ENCODE data around the gene BRSK1. TPM values are rescaled to one million over a fixed set of nuclear protein-coding genes. Genes with fewer than 3 reads are reported as not detected.

Gene BRSK1
- total and polyA plus RNA-seq, 2 of the 8 experiments (the other 6 are each of a cell fraction or from before 2014, with no cell fraction given), result 27.6 to 32.7 TPM

DNA sequence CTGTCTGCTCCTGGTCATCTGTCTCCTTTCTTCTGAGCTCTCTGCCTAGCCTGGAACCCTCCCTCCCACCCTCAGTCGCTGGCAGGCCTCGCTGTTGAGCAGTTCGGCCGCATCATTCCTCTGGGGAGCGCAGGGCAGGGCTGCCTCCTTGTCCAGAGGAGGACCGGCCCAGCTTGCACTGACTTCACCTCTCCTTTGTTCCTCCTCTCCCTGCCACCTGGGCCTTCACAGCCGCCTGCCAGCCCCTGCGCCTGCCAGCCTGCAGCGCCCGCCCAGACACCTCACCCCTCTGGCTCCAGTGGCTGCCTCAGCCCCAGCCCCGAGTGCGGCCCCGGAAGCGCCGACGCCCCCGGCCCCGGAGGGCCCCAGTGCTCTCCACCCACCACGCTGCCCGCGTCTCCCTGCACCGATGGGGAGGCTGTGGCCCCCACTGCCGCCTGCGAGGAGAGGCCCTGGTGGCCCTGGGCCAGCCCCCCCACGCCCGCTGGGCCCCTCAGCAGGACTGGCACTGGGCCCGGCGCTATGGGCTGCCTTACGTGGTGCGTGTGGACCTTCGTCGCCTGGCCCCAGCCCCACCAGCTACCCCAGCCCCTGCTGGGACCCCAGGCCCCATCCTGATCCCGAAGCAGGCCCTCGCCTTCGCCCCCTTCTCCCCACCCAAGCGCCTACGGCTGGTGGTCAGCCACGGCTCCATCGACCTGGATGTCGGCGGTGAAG is 63.1 kb downstream of the BRSK1 start:
- peaks cover 0 to 58% (median 19%) of the 10 kb centered on the region in 4 experiments; a peak in 4 of 8 replicates for H3K36me3 ChIP-seq (ENCODE audit: control insufficient read depth in 2 of 4, insufficient read depth in 4 of 4, low read length in 3 of 4)
- WGBS, 2 experiments (ENCODE audit: extremely low coverage in 1 of 2, insufficient coverage in 1 of 2, insufficient read length in 1 of 2, insufficient replicate concordance in 2 of 2, low coverage in 1 of 2, low lambda C conversion rate in 2 of 2, missing lambda C conversion rate in 1 of 2), result 86% methylated on average over 18 of the region's 41 CpGs; no CpG with 5 or more reads in 1 of the 2 experiments
- peak overlapping the region; percentile 21 for H4K5ac ChIP-seq (ENCODE audit: insufficient read length, low read depth, low read length)
- H3K23ac ChIP-seq (ENCODE audit: insufficient read length), result no peak overlapping the region
- no peak overlapping the region; the same call in 1 of the 2 replicates for H2BK15ac ChIP-seq (ENCODE audit: low read length)
- no peak overlapping the region for H2AK5ac ChIP-seq (ENCODE audit: low read depth, low read length)
- no peak overlapping the region for H2BK5ac ChIP-seq (ENCODE audit: low read depth, low read length)
- H3K79me2 ChIP-seq (ENCODE audit: control insufficient read depth in 1 of 2, insufficient read depth in 2 of 2, low read length in 2 of 2), result no peaks in the 10 kb centered on the region
- no peak overlapping the region for H3K56ac ChIP-seq (replicated peaks; ENCODE audit: insufficient read length, low read depth, low read length)
- ChIA-PET CTCF (ENCODE audit: partially characterized antibody) (interaction anchor here (0.6 to 2.9 kb wide), 5 partner anchors 10 to 77 kb away, joined by 3 to 11 read pairs (median 3); no protein-coding TSS in a partner anchor), POLR2A (ENCODE audit: partially characterized antibody) (interaction anchor here (0.6 to 7.9 kb wide), 12 partner anchors 8 to 156 kb away, joined by 3 to 58 read pairs (median 5); partner anchors contain the start of genes IL11, TMEM238 and UBE2S)
- no peak overlapping the region for H2BK12ac ChIP-seq (ENCODE audit: low read depth, low read length)
- H3K4me1 ChIP-seq (replicated peaks in 1 of 4; ENCODE audit: control insufficient read depth in 3 of 4, insufficient read depth in 4 of 4, low read length in 3 of 4), result peaks cover 11 to 38% (median 27%) of the 10 kb centered on the region in 4 experiments
- H3K9ac ChIP-seq (replicated peaks in 1 of 4; ENCODE audit: extremely low read depth in 1 of 4, low read depth in 3 of 4, low read length in 3 of 4), result no peak overlapping the region
- no peaks in the 10 kb centered on the region for H3K9me3 ChIP-seq (ENCODE audit: insufficient read depth in 2 of 2, low read depth in 1 of 2, low read length in 1 of 2)
- no peak for DNase-seq (ENCODE audit: low read depth in 1 of 2, low spot score in 2 of 2)
- 0 out of 2 replicates have a peak overlapping the region, but pooled peaks have one; percentile 32 for H4K8ac ChIP-seq (ENCODE audit: extremely low read depth, insufficient read depth, low read length)
- H3K4ac ChIP-seq (replicated peaks; ENCODE audit: insufficient read length, low read depth, low read length), result no peak overlapping the region
- H3K23me2 ChIP-seq (ENCODE audit: low read depth, low read length), result peaks cover 1% of the 10 kb centered on the region; the same call in 1 of the 2 replicates
- no peak overlapping the region for H2BK20ac ChIP-seq (ENCODE audit: low read length)
- H4K91ac ChIP-seq (replicated peaks; ENCODE audit: insufficient read length, low read length), result no peak overlapping the region
- H4K20me1 ChIP-seq (replicated peaks in 1 of 2; ENCODE audit: control insufficient read depth in 1 of 2, insufficient read depth in 2 of 2, low read length in 2 of 2), result peaks cover 0 to 2% of the 10 kb centered on the region in 2 experiments
- H3K79me1 ChIP-seq (ENCODE audit: low read depth, low read length), result no peaks in the 10 kb centered on the region; the same call in 1 of the 2 replicates
- no peak overlapping the region; the same call in 1 of the 2 replicates for H3K27ac ChIP-seq (ENCODE audit: low read depth, low read length)
- H3K4me2 ChIP-seq (ENCODE audit: insufficient read depth in 1 of 2, low read depth in 2 of 2, low read length in 2 of 2), result no peak overlapping the region
- H3K4me3 ChIP-seq (ENCODE audit: extremely low read depth in 1 of 4, insufficient read depth in 2 of 4, low read depth in 3 of 4, low read length in 4 of 4), result no peak overlapping the region
- no peak overlapping the region for H2BK120ac ChIP-seq (replicated peaks; ENCODE audit: low read depth, low read length)
- TF ChIP-seq TAF1 (IDR thresholded peaks at IDR 0.05; ENCODE audit: low read depth, low read length), result no peak
- TF ChIP-seq TBP (IDR thresholded peaks at IDR 0.05; ENCODE audit: low read depth, low read length), result no peak
- no peak for TF ChIP-seq POLR2A (IDR thresholded peaks at IDR 0.05; ENCODE audit: control extremely low read depth in 1 of 2, low read depth in 2 of 2, low read length in 2 of 2)
- TF ChIP-seq CBX8 (IDR thresholded peaks at IDR 0.05; ENCODE audit: borderline replicate concordance, low read depth, low read length), result no peak
- TF ChIP-seq SAP30 (IDR thresholded peaks at IDR 0.05; ENCODE audit: insufficient read depth, insufficient replicate concordance, low read length), result no peak
- no peak for TF ChIP-seq NRF1 (IDR thresholded peaks at IDR 0.05; ENCODE audit: low read depth, low read length)
- no peak for TF ChIP-seq GABPA (IDR thresholded peaks at IDR 0.05; ENCODE audit: borderline replicate concordance, insufficient read depth, low read length)
- TF ChIP-seq CHD1 (IDR thresholded peaks at IDR 0.05; ENCODE audit: low read depth, low read length), result no peak
- TF ChIP-seq, protein P1, sequence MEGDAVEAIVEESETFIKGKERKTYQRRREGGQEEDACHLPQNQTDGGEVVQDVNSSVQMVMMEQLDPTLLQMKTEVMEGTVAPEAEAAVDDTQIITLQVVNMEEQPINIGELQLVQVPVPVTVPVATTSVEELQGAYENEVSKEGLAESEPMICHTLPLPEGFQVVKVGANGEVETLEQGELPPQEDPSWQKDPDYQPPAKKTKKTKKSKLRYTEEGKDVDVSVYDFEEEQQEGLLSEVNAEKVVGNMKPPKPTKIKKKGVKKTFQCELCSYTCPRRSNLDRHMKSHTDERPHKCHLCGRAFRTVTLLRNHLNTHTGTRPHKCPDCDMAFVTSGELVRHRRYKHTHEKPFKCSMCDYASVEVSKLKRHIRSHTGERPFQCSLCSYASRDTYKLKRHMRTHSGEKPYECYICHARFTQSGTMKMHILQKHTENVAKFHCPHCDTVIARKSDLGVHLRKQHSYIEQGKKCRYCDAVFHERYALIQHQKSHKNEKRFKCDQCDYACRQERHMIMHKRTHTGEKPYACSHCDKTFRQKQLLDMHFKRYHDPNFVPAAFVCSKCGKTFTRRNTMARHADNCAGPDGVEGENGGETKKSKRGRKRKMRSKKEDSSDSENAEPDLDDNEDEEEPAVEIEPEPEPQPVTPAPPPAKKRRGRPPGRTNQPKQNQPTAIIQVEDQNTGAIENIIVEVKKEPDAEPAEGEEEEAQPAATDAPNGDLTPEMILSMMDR (IDR thresholded peaks at IDR 0.05; ENCODE audit: control extremely low read depth in 1 of 3, insufficient read depth in 1 of 3, low read depth in 1 of 3, low read length in 3 of 3), result no peak
- H2AFZ ChIP-seq (ENCODE audit: low read length), result no peak overlapping the region
- H3K14ac ChIP-seq (ENCODE audit: insufficient read length), result no peak overlapping the region
- no peak overlapping the region; the same call in 1 of the 2 replicates for H3K18ac ChIP-seq (ENCODE audit: extremely low read depth, low read length)
- no peak for FAIRE-seq
- H3K27me3 ChIP-seq (replicated peaks in 1 of 4; ENCODE audit: control insufficient read depth in 3 of 4, extremely low read depth in 1 of 4, insufficient read depth in 3 of 4, low read length in 3 of 4), result peaks cover 0 to 4% (median 2%) of the 10 kb centered on the region in 4 experiments; a peak in 3 of 7 replicates
